ENCODE measurements around the gene XYLB.

XYLB gene

GRCh38 chr3:38386992-38387750 lies 40.6 kb downstream of the XYLB start:
- H3K27ac ChIP-seq, result no peak overlapping the region

GRCh38 chr3:38387862-38388261 lies 41.3 kb downstream of the XYLB start:
- no peak for TF ChIP-seq ZFX (IDR thresholded peaks at IDR 0.05)
- TF ChIP-seq CTCF (conservative IDR thresholded peaks at IDR 0.05), result no peak
- no peak overlapping the region for H3K27ac ChIP-seq

More at GRCh38 chr3:38386992-38387750, 40.6 kb downstream of the XYLB start:
- TF ChIP-seq ZFX (IDR thresholded peaks at IDR 0.05) (no peak), CTCF (conservative IDR thresholded peaks at IDR 0.05) (no peak)

DNA sequence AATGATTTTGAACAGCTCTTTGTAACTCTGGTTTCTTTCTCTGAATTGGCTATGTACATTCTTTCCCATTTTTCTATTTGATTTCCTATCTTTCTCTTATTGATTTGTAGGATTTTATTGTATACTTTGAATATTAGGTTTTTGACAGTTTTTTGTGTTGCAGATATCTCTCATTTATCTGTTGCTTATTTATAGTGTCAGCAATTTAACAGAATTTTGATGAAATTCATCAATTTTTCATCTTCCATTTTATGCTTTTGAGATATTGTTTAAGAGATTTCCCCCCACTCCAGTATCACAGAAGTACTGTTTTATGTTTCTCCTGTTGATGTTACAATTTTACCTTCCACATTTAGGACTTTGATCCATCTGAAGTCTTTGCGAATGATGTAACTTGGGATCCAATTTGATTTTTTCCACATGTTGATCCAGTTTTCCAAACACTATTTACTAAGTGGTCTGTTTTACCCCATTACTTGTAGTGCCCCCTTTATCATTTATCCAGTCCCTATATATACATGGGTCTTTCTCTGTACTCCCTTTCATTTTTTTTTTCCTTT lies 46.1 kb downstream of the XYLB start:
- H3K27ac ChIP-seq, result no peak overlapping the region
- no peak for TF ChIP-seq ZFX (IDR thresholded peaks at IDR 0.05)

DNA sequence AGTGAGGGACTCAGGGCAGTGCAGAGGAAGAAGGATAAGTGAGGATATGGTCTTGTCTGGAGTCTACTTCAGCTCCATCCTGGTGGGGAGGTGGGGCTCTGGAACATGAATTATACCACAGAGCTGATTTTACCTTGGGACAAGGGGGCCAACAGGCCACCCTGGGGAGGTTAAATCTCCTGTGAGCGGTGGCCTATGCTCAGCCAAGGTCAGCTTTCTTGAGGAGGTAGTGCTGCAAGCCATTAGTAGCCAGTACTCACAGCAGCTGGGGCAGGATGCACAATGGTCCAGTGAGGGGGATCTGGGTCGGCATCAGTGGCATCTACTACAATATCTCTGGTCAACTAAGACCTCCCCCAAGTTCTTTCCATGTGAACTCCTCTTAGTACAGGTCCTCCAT lies 49.7 kb downstream of the XYLB start:
- TF ChIP-seq ZFX (IDR thresholded peaks at IDR 0.05) (no peak), CTCF (conservative IDR thresholded peaks at IDR 0.05) (no peak)

DNA sequence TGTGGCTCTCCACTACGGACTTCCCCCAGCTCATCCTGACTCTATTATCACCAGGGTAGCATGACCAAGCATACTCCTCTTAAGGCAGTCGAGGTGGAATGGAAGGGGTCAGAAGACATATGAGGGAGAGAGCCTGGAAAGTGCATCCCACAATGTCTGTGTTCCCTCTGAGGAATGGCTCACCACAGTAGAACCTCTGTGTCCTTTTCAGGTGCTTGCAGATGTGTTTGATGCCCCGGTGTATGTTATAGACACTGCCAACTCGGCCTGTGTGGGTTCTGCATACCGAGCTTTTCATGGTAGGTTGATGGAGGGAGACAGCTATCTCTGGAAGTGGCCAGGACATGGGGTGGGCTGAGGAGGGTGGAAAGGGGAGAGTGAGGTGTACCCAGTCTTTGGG lies 50.3 kb downstream of the XYLB start:
- H3K27ac ChIP-seq, result no peak overlapping the region
- no peak for TF ChIP-seq ZFX (IDR thresholded peaks at IDR 0.05)
- TF ChIP-seq CTCF (conservative IDR thresholded peaks at IDR 0.05), result no peak

More for the DNA sequence above, 49.7 kb downstream of the XYLB start:
- H3K27ac ChIP-seq, result no peak overlapping the region

DNA sequence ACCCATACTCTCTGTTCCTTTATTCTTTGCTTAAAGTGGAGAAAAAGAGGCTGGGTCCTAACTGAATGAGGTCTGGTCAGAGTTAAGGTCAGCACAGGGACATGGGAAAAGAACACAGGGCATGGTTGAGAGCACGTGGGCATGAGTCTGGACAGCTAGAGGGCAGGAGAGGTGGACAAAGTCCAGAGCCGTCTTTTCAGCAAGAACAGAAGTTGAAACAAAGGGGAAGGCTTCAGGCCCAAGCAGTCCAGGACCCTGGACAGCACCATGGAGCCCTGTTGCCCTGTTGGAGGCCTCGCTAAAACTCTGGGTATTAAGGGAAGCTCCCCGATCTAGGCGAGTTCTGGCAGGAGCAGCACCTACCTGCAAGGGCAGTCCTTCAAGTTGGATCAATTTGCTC lies 50.7 kb downstream of the XYLB start:
- TF ChIP-seq ZFX (IDR thresholded peaks at IDR 0.05), result no peak
- H3K27ac ChIP-seq, result no peak overlapping the region

GRCh38 chr3:38401246-38401962 lies 54.8 kb downstream of the XYLB start:
- no peak for TF ChIP-seq ZFX (IDR thresholded peaks at IDR 0.05)
- TF ChIP-seq CTCF (conservative IDR thresholded peaks at IDR 0.05), result no peak
- H3K27ac ChIP-seq, result no peak overlapping the region

DNA sequence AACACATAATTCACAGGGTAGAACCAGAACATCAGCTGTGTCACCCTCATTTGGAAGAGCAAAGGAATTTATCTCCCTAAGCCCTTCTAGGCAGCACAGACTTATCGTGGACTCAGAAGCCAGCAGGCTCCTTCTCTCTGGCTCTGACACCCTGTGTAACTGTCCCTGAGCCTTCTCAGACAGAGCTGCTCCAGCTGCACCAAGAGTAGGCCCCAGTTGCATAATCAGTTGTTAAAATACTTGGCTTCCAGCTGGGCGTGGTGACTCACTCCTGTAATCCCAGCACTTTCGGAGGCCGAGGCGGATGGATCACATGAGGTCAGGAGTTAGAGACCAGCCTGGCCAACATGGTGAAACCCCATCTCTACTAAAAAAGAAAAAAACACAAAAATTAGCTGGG lies 57.7 kb downstream of the XYLB start:
- H3K27ac ChIP-seq, result no peak overlapping the region
- TF ChIP-seq ZFX (IDR thresholded peaks at IDR 0.05) (no peak), CTCF (conservative IDR thresholded peaks at IDR 0.05) (no peak)

Data from C4-2B (cell line).